Left renal cortex interstitium (tissue), 4 donors: ENCODE results near the gene P2RX3. TPM values are rescaled to one million over a fixed set of nuclear protein-coding genes. Genes with fewer than 3 reads are reported as not detected.
"Not testable (repeated sequence)": the region's sequence is repeated elsewhere in the genome, so short reads cannot be mapped to it uniquely, and the experiment has no call there.

Experiments
- DNase-seq, 4 donors: peaks; one replicate each; pipeline ENCODE4 v3.0.0-alpha.2; 2013; ENCODE audit warnings: low read depth in 4 of 4, low spot score in 2 of 4, missing footprints in 1 of 4
- polyA plus RNA-seq, 4 donors: library from polyadenylated mRNA; unstranded; fragments of 120-200 nt; gene quantifications; one replicate each; pipeline ENCODE4 v1.2.1, GENCODE V29; 2013; ENCODE audit not compliant: insufficient read length in 4 of 4

The P2RX3 gene
- polyA plus RNA-seq = under 1 TPM; 0.46 to 0.85 (median 0.70) TPM

GRCh38 chr11:57338142-57338541, at the start of gene P2RX3:
P2RX3 (plus strand) TSS chr11:57338352; CDS start chr11:57338551, 199 bp downstream.
- no peak for DNase-seq

GRCh38 chr11:57288771-57289579, 49.2 kb upstream of the P2RX3 start:
- no peak for DNase-seq

- no peak for DNase-seq
These were observed 47.9 kb upstream of the P2RX3 start for GRCh38 chr11:57290288-57290687.

GRCh38 chr11:57294225-57295131, 43.7 kb upstream of the P2RX3 start:
- no peak for DNase-seq

GRCh38 chr11:57296205-57296604, 41.9 kb upstream of the P2RX3 start:
- not testable (repeated sequence) for DNase-seq

GRCh38 chr11:57297221-57297620, 40.9 kb upstream of the P2RX3 start:
- DNase-seq = no peak

- no peak for DNase-seq
These were observed 38.9 kb upstream of the P2RX3 start for GRCh38 chr11:57299150-57299737.

- DNase-seq = no peak
These were observed 37.4 kb upstream of the P2RX3 start for GRCh38 chr11:57300785-57301184.

GRCh38 chr11:57301711-57302423, 36.3 kb upstream of the P2RX3 start:
- DNase-seq = no peak

GRCh38 chr11:57302489-57302888, 35.7 kb upstream of the P2RX3 start:
- no peak for DNase-seq

- no peak for DNase-seq
These were observed 34.7 kb upstream of the P2RX3 start for GRCh38 chr11:57303280-57303989.

- no peak for DNase-seq
These were observed 34.1 kb upstream of the P2RX3 start for GRCh38 chr11:57303990-57304579.

GRCh38 chr11:57305523-57305922, 32.6 kb upstream of the P2RX3 start:
- no peak for DNase-seq

- DNase-seq = no peak
These were observed 31.8 kb upstream of the P2RX3 start for GRCh38 chr11:57306161-57306876.

- DNase-seq = no peak
These were observed 31.1 kb upstream of the P2RX3 start for GRCh38 chr11:57306940-57307565.

GRCh38 chr11:57307666-57308270, 30.4 kb upstream of the P2RX3 start:
- DNase-seq = no peak

- DNase-seq = no peak
These were observed 29.6 kb upstream of the P2RX3 start for GRCh38 chr11:57308426-57309060.
